Choroid plexus epithelial cell (primary cell): ENCODE data around the gene HLA-DPB1.
"Not testable (repeated sequence)": the region's sequence is repeated elsewhere in the genome, so short reads cannot be mapped to it uniquely, and the experiment has no call there.

Experiments used
- DNase-seq: peaks from one replicate; pipeline ENCODE4 v3.0.0-alpha.2; 2010; ENCODE audit warnings: low read depth
- H3K4me3 ChIP-seq: 2 replicates; pipeline ENCODE4 v1.5.1; 2011; ENCODE audit warnings: low read depth, mild to moderate bottlenecking, control low read depth, low read length, moderate library complexity
- TF ChIP-seq, protein P1 (sequence below): conservative IDR thresholded peaks from 2 replicates; pipeline ENCODE4 v1.5.1; 2011; ENCODE audit warnings: low read depth, mild to moderate bottlenecking, control low read depth, inconsistent platforms, low read length, moderate library complexity

HLA-DPB1 gene

DNA sequence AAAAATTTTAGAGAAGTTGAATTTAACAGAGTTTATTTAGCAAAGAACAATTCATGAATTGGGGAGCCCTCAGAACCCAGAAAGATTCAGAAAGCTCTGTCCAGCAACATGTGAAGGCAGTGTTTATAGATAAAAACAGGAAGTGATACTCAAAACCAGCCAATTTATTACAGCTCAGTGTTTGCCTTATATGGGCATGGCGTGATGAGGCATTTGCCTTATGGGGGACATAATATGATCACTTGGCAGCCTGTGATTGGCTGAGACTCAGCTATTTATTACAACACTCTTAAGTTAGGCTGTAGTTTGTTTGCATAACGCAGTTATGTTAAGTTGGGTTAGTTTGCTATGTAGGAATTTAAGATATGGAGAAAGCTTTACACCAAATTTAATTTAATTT lies 13.8 kb upstream of the HLA-DPB1 start:
- H3K4me3 ChIP-seq = no peak overlapping the region
- TF ChIP-seq, protein P1, sequence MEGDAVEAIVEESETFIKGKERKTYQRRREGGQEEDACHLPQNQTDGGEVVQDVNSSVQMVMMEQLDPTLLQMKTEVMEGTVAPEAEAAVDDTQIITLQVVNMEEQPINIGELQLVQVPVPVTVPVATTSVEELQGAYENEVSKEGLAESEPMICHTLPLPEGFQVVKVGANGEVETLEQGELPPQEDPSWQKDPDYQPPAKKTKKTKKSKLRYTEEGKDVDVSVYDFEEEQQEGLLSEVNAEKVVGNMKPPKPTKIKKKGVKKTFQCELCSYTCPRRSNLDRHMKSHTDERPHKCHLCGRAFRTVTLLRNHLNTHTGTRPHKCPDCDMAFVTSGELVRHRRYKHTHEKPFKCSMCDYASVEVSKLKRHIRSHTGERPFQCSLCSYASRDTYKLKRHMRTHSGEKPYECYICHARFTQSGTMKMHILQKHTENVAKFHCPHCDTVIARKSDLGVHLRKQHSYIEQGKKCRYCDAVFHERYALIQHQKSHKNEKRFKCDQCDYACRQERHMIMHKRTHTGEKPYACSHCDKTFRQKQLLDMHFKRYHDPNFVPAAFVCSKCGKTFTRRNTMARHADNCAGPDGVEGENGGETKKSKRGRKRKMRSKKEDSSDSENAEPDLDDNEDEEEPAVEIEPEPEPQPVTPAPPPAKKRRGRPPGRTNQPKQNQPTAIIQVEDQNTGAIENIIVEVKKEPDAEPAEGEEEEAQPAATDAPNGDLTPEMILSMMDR = no peak
- peak; percentile 9 for DNase-seq

GRCh38 chr6:33063435-33063834 lies 12.4 kb upstream of the HLA-DPB1 start:
- H3K4me3 ChIP-seq, DNase-seq: not testable (repeated sequence)

DNA sequence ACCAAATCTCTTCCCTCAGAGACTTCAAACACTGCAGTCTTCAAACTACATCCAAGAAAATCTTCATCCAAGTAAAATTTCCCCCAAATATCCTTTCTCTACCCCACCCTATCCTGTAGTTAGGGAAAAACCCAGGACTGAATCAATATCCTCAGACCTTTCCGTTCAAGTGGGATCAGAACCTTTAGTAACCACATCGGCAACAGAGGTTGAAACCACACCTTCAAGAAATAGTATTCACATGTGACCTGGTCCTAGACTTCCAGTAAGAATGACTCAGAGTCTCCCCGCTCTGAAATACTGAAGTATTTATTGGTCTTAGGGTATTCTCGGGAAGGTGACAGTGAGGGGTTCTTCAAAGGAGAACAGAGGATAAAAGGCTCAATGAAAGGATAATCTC lies 11.1 kb upstream of the HLA-DPB1 start:
- no peak overlapping the region for H3K4me3 ChIP-seq
- TF ChIP-seq, protein P1 = no peak
- peak; percentile 8 for DNase-seq

DNA sequence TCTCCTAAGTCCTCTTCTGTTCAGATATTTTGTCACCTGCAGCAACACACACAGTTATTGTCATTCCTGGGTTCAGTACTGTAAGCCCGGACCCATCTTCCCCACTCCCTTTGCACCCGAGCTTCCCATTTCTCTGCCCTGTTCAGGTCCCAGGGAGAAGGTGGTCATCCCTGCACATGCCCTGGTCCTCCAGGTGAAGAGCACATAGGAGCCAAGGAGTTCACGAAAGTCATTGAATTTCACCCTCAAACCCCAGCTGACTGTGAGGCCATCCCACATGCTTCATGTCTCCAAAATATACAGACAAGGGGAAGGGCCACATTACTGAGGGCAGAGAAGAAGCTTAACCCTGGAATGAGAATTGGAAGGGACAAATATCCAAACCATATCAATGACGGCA lies 10.5 kb upstream of the HLA-DPB1 start:
- TF ChIP-seq, protein P1 = no peak
- DNase-seq = no peak
- H3K4me3 ChIP-seq = no peak overlapping the region

DNA sequence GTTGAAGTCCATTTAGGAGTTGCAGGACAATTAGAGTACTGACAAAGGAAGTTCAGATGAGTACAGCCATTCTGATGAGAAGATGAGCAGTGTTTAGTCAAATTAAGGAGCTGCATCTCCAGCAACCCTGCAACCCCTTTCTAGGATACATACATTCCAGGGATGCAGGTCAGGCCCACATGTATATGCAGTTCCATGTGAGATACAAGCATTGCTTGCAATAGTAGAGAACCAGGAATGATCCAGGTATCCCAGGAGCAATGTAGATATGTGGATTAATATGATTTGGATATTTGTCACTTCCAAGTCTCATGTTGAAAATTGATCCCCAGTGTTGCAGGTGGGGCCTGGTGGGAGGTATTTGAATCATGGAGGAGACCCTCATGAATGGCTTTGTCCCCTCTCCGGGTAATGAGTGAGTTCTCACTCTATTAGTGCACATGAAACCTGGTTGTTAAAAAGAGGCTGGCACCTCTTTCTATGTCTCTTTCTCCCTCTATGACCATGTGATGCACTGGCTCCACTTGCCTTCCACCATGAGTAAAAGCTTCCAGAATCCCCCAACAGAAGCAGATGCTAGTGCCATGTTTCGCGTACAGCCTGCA lies 8.8 kb upstream of the HLA-DPB1 start:
- no peak overlapping the region for H3K4me3 ChIP-seq
- DNase-seq = no peak
- TF ChIP-seq, protein P1 = no peak

- DNase-seq = no peak
These were observed 6.6 kb upstream of the HLA-DPB1 start for GRCh38 chr6:33069021-33069738.

DNA sequence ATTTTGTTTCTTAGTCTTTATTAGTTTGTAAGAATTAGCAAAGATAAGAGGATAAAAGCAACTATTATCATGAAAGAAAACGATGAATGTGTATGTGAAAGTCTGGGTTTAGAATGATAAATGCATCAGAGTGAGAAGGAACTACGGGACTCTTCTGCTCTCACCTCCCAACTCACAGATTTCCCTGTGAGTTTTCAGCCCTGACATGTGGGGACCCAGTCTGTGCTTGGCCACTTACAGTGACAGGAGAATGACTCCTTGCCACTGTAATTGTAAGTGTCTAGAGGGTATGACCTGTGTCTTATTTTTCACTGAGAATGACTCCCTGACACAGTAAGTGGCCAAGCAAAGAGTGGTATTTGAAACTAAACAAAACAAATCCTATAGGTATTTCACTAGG lies 4.9 kb upstream of the HLA-DPB1 start:
- no peak overlapping the region for H3K4me3 ChIP-seq
- no peak for DNase-seq
- TF ChIP-seq, protein P1 = no peak

More at GRCh38 chr6:33069021-33069738, 6.6 kb upstream of the HLA-DPB1 start:
- TF ChIP-seq, protein P1 = no peak
- no peak overlapping the region for H3K4me3 ChIP-seq
